Endodermal cell (in vitro differentiated cells): ENCODE results near the gene EFCAB11. TPM values are rescaled to one million over a fixed set of nuclear protein-coding genes. Genes with fewer than 3 reads are reported as not detected.

Experiments
- DNase-seq: peaks from one replicate; pipeline ENCODE4 v3.0.0-alpha.2; 2017
- H3K27ac ChIP-seq: 2 replicates; pipeline ENCODE4 v1.5.1; 2013; ENCODE audit warnings: mild to moderate bottlenecking, low read depth, low read length, moderate library complexity
- H3K27me3 ChIP-seq: 2 replicates; pipeline ENCODE4 v1.6.1; 2013; ENCODE audit warnings: mild to moderate bottlenecking, low read length, moderate library complexity; ENCODE audit not compliant: insufficient read depth, control insufficient read depth, poor library complexity, severe bottlenecking
- H3K36me3 ChIP-seq: 2 replicates; pipeline ENCODE4 v1.7.0; 2013; ENCODE audit warnings: mild to moderate bottlenecking, low read length, moderate library complexity; ENCODE audit not compliant: control insufficient read depth, insufficient read depth
- H3K4me1 ChIP-seq: one replicate; pipeline ENCODE4 v1.7.0; 2013; ENCODE audit warnings: low read length; ENCODE audit not compliant: control insufficient read depth, insufficient read depth
- H3K4me3 ChIP-seq: 2 replicates; pipeline ENCODE4 v1.5.1; 2013; ENCODE audit warnings: mild to moderate bottlenecking, low read length, moderate library complexity
- H3K9ac ChIP-seq: 2 replicates; pipeline ENCODE4 v1.6.1; 2013; ENCODE audit warnings: mild to moderate bottlenecking, low read length, moderate library complexity; ENCODE audit not compliant: poor library complexity, severe bottlenecking; ENCODE audit errors: extremely low read depth
- H3K9me3 ChIP-seq: 2 replicates; pipeline ENCODE4 v1.6.1; 2013; ENCODE audit warnings: mild to moderate bottlenecking, low read length, moderate library complexity; ENCODE audit not compliant: control insufficient read depth
- H3K27ac Mint-ChIP-seq: 2 replicates; pipeline ENCODE4 v1.8.0; 2020; ENCODE audit warnings: mixed read lengths
- H3K27me3 Mint-ChIP-seq: 2 replicates; pipeline ENCODE4 v1.8.0; 2021; ENCODE audit warnings: mild to moderate bottlenecking, mixed read lengths; ENCODE audit not compliant: insufficient read depth
- H3K36me3 Mint-ChIP-seq: 2 replicates; pipeline ENCODE4 v1.8.0; 2020; ENCODE audit warnings: low read depth, mixed read lengths
- H3K4me1 Mint-ChIP-seq: 2 replicates; pipeline ENCODE4 v1.8.0; 2020; ENCODE audit warnings: mixed read lengths
- H3K4me3 Mint-ChIP-seq: 2 replicates; pipeline ENCODE4 v1.8.0; 2020; ENCODE audit warnings: mild to moderate bottlenecking, moderate library complexity, mixed read lengths
- H3K9me3 Mint-ChIP-seq: 2 replicates; pipeline ENCODE4 v1.8.0; 2020; ENCODE audit warnings: mild to moderate bottlenecking, mixed read lengths
- WGBS, 2 experiments: methylation state at CpG; one replicate each; pipeline versions ENCODE4 v1.1.5 to v1.1.7; 2013; ENCODE audit warnings: missing lambda C conversion rate in 2 of 2, mixed read lengths in 1 of 2; ENCODE audit not compliant: insufficient coverage in 1 of 2, insufficient read length in 1 of 2; 5-methylcytosine and 5-hydroxymethylcytosine counted together
- total RNA-seq, 2 donors: library from RNA; stranded (reverse); fragmentation: NEBNext Ultra II Directional in 1 of 2; extraction: Animal tissue kit (Norgen Biotek cat#: 25700) in 1 of 2; gene quantifications; 2 replicates in 1 of 2; 3 replicates in 1 of 2; pipeline ENCODE4 v1.2.1, GENCODE V29; 2021
- TF ChIP-seq, protein P1 (sequence below): fragments of 200-600 bp; sonication (generic); conservative IDR thresholded peaks from 2 replicates; pipeline ENCODE4 v1.5.0; 2021; ENCODE audit warnings: antibody characterized with exemption, mild to moderate bottlenecking

EFCAB11 gene
- total RNA-seq, 2 donors from 2014 or later, result 23.8 to 47.6 TPM

DNA sequence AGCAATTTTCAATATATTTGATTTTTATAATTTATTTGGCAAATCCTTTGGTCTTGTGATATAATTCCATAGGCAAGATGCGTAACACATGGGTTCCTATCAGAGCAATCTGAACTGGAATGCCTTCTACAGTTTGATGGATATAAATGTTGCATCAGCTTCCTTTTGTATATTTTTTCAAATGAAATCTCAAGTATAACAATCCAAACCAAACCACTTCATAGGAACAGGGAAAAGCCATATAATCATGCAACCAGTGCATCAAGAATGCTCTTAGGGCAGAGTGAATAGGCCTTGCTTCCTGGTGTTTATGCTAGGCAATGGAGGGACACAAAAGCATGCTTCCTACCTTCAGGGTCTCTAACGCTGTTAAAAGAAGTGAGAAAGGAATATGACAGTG lies 34.5 kb downstream of the EFCAB11 start:
- peaks cover 6% of the 10 kb centered on the region for H3K36me3 ChIP-seq
- Mint-ChIP-seq H3K36me3 (no peaks in the 10 kb centered on the region), H3K27me3 (no peaks in the 10 kb centered on the region), H3K4me1 (peaks cover 10% of the 10 kb centered on the region), H3K27ac (no peak overlapping the region), H3K9me3 (no peaks in the 10 kb centered on the region), H3K4me3 (no peak overlapping the region)
- H3K4me1 ChIP-seq, result peaks cover 7% of the 10 kb centered on the region
- H3K27me3 ChIP-seq, result no peaks in the 10 kb centered on the region
- no peak overlapping the region for H3K9ac ChIP-seq
- no peaks in the 10 kb centered on the region for H3K9me3 ChIP-seq
- 88% methylated on average over 2 of the region's 2 CpGs; no CpG with 5 or more reads in 1 of the 2 experiments for WGBS, 2 experiments
- TF ChIP-seq, protein P1, sequence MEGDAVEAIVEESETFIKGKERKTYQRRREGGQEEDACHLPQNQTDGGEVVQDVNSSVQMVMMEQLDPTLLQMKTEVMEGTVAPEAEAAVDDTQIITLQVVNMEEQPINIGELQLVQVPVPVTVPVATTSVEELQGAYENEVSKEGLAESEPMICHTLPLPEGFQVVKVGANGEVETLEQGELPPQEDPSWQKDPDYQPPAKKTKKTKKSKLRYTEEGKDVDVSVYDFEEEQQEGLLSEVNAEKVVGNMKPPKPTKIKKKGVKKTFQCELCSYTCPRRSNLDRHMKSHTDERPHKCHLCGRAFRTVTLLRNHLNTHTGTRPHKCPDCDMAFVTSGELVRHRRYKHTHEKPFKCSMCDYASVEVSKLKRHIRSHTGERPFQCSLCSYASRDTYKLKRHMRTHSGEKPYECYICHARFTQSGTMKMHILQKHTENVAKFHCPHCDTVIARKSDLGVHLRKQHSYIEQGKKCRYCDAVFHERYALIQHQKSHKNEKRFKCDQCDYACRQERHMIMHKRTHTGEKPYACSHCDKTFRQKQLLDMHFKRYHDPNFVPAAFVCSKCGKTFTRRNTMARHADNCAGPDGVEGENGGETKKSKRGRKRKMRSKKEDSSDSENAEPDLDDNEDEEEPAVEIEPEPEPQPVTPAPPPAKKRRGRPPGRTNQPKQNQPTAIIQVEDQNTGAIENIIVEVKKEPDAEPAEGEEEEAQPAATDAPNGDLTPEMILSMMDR, result no peak
- no peak for DNase-seq
- no peak overlapping the region for H3K4me3 ChIP-seq
- H3K27ac ChIP-seq, result no peak overlapping the region

- no peak overlapping the region for H3K4me3 Mint-ChIP-seq
- DNase-seq, result no peak
- 83 to 95% methylated on average over 2 of the region's 2 CpGs for WGBS, 2 experiments
- Histone ChIP-seq H3K36me3 (peaks cover 6% of the 10 kb centered on the region), H3K27me3 (no peaks in the 10 kb centered on the region), H3K4me3 (no peak overlapping the region), H3K9ac (no peak overlapping the region), H3K27ac (no peak overlapping the region), H3K4me1 (peaks cover 7% of the 10 kb centered on the region), H3K9me3 (no peaks in the 10 kb centered on the region)
- H3K27ac Mint-ChIP-seq, result no peak overlapping the region
- H3K27me3 Mint-ChIP-seq, result no peaks in the 10 kb centered on the region
- TF ChIP-seq, protein P1, result no peak
- H3K4me1 Mint-ChIP-seq, result peaks cover 10% of the 10 kb centered on the region
- no peaks in the 10 kb centered on the region for H3K36me3 Mint-ChIP-seq
- no peaks in the 10 kb centered on the region for H3K9me3 Mint-ChIP-seq
Measured at GRCh38 chr14:89918721-89919120, 35.8 kb downstream of the EFCAB11 start.

GRCh38 chr14:89915114-89915878 lies 39.2 kb downstream of the EFCAB11 start:
- H3K9ac ChIP-seq, result no peak overlapping the region
- peaks cover 7% of the 10 kb centered on the region for H3K4me1 ChIP-seq
- DNase-seq, result peak; percentile 81
- no peak overlapping the region for H3K27ac Mint-ChIP-seq
- H3K36me3 ChIP-seq, result no peaks in the 10 kb centered on the region
- no peak overlapping the region for H3K27ac ChIP-seq
- no peaks in the 10 kb centered on the region for H3K9me3 Mint-ChIP-seq
- H3K4me3 ChIP-seq, result no peak overlapping the region
- H3K9me3 ChIP-seq, result no peaks in the 10 kb centered on the region
- TF ChIP-seq, protein P1, result peak; percentile 97
- H3K27me3 ChIP-seq, result no peaks in the 10 kb centered on the region
- no peaks in the 10 kb centered on the region for H3K27me3 Mint-ChIP-seq
- H3K4me1 Mint-ChIP-seq, result peaks cover 21% of the 10 kb centered on the region
- no peaks in the 10 kb centered on the region for H3K36me3 Mint-ChIP-seq
- H3K4me3 Mint-ChIP-seq, result no peak overlapping the region
- WGBS, 2 experiments, result 33 to 37% methylated on average over 3 to 4 of the region's 6 CpGs
